ENCODE measurements around the gene CREB5.

The CREB5 gene

DNA sequence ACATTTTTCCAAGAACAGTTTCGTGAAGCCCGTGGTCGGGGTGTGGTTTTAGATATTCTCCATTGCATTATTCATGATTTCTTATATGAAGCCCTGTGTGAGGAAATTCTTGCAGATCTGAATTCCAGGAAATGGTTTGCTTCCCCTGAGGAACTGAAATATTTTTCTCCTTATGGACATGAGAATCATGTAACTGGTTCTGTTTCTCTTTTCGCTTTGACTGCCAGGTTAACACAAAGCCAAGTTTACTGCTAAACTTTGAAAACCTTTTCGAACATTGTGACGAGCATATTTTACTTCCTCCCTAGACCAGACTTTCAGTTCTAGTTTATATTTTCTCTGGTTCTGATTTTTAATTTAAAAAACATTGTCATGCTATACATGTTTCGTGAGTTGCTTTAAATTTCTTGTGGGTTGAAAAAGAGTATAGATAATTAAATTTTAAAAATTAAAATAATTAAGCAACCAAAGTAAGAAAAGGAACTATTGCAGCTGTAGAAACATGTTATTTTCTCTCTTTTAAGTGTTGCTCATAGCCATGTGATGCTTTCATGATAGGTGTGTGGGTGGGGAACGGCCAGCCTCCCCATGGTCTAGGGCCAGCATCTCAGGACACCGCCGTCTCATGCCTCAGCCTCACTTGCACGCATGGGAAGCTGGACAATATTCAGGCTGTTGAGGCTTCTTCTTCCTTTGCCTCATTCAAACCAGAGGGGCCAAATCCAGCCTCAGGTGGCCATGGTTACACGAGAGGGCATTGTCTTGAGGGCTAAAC, 97.1 kb downstream of the CREB5 start:
- Histone ChIP-seq H3K4me3 (ENCODE audit: low read depth, low read length) (no peak overlapping the region), H3K27ac (no peak overlapping the region), H3K27me3 (ENCODE audit: insufficient read depth, low read depth, severe bottlenecking) (peaks cover 56% of the 10 kb centered on the region), H3K36me3 (no peaks in the 10 kb centered on the region), H3K9me3 (ENCODE audit: severe bottlenecking) (no peaks in the 10 kb centered on the region)
- TF ChIP-seq CTCF (IDR thresholded peaks at IDR 0.05; ENCODE audit: low read depth, low read length): no peak
- no peak for DNase-seq

DNA sequence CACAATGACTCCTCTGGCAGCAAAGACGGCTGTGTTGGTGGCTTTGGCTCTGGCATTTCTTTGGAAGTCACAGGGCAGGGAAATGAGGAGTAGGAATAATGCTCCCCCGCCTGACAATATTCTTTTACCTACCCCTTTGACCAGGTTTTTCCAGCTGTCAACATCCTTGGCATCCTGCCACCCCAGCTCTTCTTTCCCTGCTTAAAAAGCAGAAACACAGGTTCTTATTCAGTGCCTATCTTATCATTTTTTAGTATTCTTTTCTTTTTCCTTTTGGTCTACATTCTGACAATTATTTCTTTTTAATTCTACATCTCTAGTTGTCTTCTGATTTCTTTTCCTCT, 97.7 kb downstream of the CREB5 start:
- Histone ChIP-seq H3K4me3 (ENCODE audit: low read depth, low read length) (no peak overlapping the region), H3K9me3 (ENCODE audit: severe bottlenecking) (no peaks in the 10 kb centered on the region), H3K27ac (no peak overlapping the region), H3K36me3 (no peaks in the 10 kb centered on the region), H3K27me3 (ENCODE audit: insufficient read depth, low read depth, severe bottlenecking) (peaks cover 56% of the 10 kb centered on the region)
- DNase-seq: no peak
- TF ChIP-seq CTCF (IDR thresholded peaks at IDR 0.05; ENCODE audit: low read depth, low read length): no peak

- Histone ChIP-seq H3K36me3 (no peaks in the 10 kb centered on the region), H3K4me3 (ENCODE audit: low read depth, low read length) (no peak overlapping the region), H3K27ac (no peak overlapping the region), H3K9me3 (ENCODE audit: severe bottlenecking) (no peaks in the 10 kb centered on the region), H3K27me3 (ENCODE audit: insufficient read depth, low read depth, severe bottlenecking) (peaks cover 53% of the 10 kb centered on the region)
- DNase-seq: no peak
- no peak for TF ChIP-seq CTCF (IDR thresholded peaks at IDR 0.05; ENCODE audit: low read depth, low read length)
Observed at GRCh38 chr7:28512668-28513440, 100.5 kb downstream of the CREB5 start.

GRCh38 chr7:28516390-28517172, 104.3 kb downstream of the CREB5 start:
- TF ChIP-seq CTCF (IDR thresholded peaks at IDR 0.05; ENCODE audit: low read depth, low read length): no peak

DNA sequence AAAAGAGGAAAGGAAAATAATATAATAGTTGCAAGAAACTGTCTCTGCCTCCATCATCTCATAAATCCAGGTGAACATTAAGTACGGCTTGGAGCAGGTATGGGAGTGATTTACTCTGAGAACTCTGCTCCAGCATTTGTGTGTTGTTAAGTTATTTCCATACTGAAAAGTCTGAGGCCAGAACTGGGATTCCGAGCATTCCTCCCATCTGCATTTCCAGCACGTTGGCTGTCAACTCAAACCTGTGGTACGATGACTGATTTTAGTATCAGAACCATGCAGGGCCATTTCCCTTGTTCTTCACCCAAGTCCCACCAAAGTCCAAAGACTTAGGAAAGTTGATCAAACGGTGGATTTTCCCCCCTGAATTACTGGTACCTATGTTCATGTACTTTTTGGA, 104.9 kb downstream of the CREB5 start:
- Histone ChIP-seq H3K27ac (no peak overlapping the region), H3K36me3 (no peaks in the 10 kb centered on the region), H3K27me3 (ENCODE audit: insufficient read depth, low read depth, severe bottlenecking) (peaks cover 67% of the 10 kb centered on the region), H3K9me3 (ENCODE audit: severe bottlenecking) (no peaks in the 10 kb centered on the region), H3K4me3 (ENCODE audit: low read depth, low read length) (no peak overlapping the region)
- no peak for TF ChIP-seq CTCF (IDR thresholded peaks at IDR 0.05; ENCODE audit: low read depth, low read length)
- DNase-seq: no peak

More at GRCh38 chr7:28516390-28517172, 104.3 kb downstream of the CREB5 start:
- Histone ChIP-seq H3K4me3 (ENCODE audit: low read depth, low read length) (no peak overlapping the region), H3K27me3 (ENCODE audit: insufficient read depth, low read depth, severe bottlenecking) (peaks cover 61% of the 10 kb centered on the region), H3K9me3 (ENCODE audit: severe bottlenecking) (no peaks in the 10 kb centered on the region), H3K27ac (no peak overlapping the region), H3K36me3 (no peaks in the 10 kb centered on the region)
- no peak for DNase-seq
